Measurements from ENCODE around the gene ARHGEF40.
A peak's percentile ranks its signal among the peaks of the same experiment; 100 is the strongest.

- TF ChIP-seq, protein P1, sequence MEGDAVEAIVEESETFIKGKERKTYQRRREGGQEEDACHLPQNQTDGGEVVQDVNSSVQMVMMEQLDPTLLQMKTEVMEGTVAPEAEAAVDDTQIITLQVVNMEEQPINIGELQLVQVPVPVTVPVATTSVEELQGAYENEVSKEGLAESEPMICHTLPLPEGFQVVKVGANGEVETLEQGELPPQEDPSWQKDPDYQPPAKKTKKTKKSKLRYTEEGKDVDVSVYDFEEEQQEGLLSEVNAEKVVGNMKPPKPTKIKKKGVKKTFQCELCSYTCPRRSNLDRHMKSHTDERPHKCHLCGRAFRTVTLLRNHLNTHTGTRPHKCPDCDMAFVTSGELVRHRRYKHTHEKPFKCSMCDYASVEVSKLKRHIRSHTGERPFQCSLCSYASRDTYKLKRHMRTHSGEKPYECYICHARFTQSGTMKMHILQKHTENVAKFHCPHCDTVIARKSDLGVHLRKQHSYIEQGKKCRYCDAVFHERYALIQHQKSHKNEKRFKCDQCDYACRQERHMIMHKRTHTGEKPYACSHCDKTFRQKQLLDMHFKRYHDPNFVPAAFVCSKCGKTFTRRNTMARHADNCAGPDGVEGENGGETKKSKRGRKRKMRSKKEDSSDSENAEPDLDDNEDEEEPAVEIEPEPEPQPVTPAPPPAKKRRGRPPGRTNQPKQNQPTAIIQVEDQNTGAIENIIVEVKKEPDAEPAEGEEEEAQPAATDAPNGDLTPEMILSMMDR (IDR thresholded peaks at IDR 0.05; ENCODE audit: insufficient read depth, low read length, poor library complexity, severe bottlenecking), result peak; percentile 16
- TF ChIP-seq EZH2phosphoT487 (conservative IDR thresholded peaks at IDR 0.05; ENCODE audit: low read length), result no peak
These were observed 3.1 kb upstream of the ARHGEF40 start for GRCh38 chr14:21066882-21067502.
